Thyroid gland (tissue), 4 donors: ENCODE measurements around the gene DNAJC1.

ENCODE experiments used
- POLR2A ChIP-seq, 2 donors: fragments of 450-650 bp; IDR thresholded peaks; one replicate each; pipeline ENCODE4 v1.6.1; 2017; ENCODE audit warnings: antibody characterized with exemption in 2 of 2, mild to moderate bottlenecking in 2 of 2, moderate library complexity in 1 of 2
- TF ChIP-seq, protein P1 (sequence below), 6 experiments: fragments of 200-600 bp in 3 of 6; fragments of 450-650 bp in 3 of 6; sonication (generic) in 3 of 6; IDR thresholded peaks; one replicate each; pipeline ENCODE4 v1.5.1; 2016 to 2019; ENCODE audit warnings: antibody characterized with exemption in 6 of 6, mild to moderate bottlenecking in 2 of 6, inconsistent platforms in 1 of 6, moderate library complexity in 1 of 6

DNA sequence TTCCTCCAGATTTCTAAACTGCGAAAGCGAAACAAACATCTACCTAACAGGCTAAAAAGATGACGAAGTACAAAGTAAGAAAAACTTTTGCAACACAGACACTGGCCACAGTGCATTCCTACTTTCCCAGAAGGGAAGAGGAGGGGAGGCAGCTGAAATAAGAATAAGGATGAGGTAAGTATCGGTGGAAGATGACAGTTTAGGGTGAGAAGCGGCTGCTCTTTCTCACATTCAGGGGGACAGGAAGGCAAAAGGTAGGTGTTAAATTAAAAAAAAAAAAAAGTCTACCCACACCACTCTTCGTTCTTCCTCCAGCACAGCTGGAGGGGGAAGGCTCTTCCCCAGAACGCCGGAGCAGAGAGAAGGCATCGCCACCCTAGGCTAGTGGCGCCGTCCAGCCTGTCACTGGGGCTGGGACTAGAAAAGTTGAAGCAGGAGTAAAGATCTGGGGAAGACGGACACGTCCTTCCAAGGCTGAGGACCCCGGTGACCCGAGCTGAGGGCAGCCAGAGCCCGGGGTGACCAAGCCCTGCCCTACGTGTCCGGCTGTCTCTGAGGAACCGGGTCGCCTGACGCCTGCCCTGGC, 846 bp downstream of the DNAJC1 start:
- TF ChIP-seq, protein P1, sequence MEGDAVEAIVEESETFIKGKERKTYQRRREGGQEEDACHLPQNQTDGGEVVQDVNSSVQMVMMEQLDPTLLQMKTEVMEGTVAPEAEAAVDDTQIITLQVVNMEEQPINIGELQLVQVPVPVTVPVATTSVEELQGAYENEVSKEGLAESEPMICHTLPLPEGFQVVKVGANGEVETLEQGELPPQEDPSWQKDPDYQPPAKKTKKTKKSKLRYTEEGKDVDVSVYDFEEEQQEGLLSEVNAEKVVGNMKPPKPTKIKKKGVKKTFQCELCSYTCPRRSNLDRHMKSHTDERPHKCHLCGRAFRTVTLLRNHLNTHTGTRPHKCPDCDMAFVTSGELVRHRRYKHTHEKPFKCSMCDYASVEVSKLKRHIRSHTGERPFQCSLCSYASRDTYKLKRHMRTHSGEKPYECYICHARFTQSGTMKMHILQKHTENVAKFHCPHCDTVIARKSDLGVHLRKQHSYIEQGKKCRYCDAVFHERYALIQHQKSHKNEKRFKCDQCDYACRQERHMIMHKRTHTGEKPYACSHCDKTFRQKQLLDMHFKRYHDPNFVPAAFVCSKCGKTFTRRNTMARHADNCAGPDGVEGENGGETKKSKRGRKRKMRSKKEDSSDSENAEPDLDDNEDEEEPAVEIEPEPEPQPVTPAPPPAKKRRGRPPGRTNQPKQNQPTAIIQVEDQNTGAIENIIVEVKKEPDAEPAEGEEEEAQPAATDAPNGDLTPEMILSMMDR (IDR thresholded peaks at IDR 0.05): no peak
- TF ChIP-seq POLR2A (IDR thresholded peaks at IDR 0.05): no peak
